ENCODE measurements around the gene BCAP31.

- TF ChIP-seq CTCF (IDR thresholded peaks at IDR 0.05) (no peak), FOXP1 (CRISPR knock-in tag; IDR thresholded peaks at IDR 0.05; ENCODE audit: borderline replicate concordance) (no peak), ATF1 (CRISPR knock-in tag; IDR thresholded peaks at IDR 0.05) (no peak), TP53 (CRISPR knock-in tag; IDR thresholded peaks at IDR 0.05) (no peak), GRHL2 (CRISPR knock-in tag; IDR thresholded peaks at IDR 0.05; ENCODE audit: insufficient replicate concordance, severe bottlenecking) (no peak), SP1 (CRISPR knock-in tag; conservative IDR thresholded peaks at IDR 0.05) (no peak)
Observed at GRCh38 chrX:153685751-153686696, 38.2 kb downstream of the BCAP31 start.

Data from WTC11 (cell line).